Stimulated activated CD8-positive, alpha-beta memory T cell treated with anti-CD3 and anti-CD28 coated beads, Interleukin-4, amount 100 ng/mL, for 48 hours (primary cell): ENCODE measurements around the gene KCNIP3.

Experiments
- DNase-seq: peaks from one replicate; pipeline ENCODE4 v3.0.0-alpha.2; 2020

The KCNIP3 gene

DNA sequence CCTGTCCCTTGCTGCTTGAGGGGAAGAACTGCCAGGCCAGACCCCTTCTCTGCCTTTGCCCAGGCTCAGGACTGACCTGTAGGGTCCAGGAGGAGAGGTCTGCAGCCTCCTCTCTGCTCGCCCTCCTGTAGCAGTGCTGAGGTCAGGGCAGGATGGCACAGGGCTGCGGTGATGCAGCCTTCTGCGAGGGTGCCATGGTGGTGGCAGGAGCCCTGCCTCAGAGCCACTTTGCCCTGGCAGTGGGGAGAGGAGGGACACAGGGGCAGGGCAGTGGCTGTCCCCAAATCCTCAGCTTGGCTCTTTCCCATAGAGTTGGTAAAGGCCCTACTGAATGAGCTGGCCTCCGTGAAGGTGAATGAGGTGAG, 22.0 kb upstream of the KCNIP3 start:
- DNase-seq = no peak

DNA sequence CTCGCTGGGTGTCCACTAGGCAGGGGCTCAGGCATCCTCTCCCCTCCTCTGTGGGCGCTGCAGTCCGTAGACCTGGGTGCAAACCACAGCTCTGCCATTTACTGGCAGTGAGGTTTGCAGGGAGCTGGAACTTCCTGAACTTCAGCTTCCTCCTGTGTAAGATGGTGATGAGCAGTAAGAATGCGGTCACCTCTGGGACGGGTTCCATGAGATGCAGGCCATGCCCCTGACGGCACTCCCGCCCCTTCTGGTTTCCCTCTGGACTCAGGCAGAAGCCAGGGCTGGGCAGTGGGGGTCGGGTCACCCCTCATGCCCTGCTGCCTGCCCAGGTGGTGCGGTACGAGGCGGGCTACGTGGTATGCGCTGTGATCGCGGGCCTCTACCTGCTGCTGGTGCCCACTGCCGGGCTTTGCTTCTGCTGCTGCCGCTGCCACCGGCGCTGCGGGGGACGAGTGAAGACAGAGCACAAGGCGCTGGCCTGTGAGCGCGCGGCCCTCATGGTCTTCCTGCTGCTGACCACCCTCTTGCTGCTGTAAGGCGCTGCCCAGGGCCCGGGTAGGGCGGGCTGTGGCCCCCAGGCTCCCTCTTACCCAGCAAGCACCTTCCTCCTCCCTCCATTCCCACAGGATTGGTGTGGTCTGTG, 21.4 kb upstream of the KCNIP3 start:
- DNase-seq = no peak

- no peak for DNase-seq
These were observed 20.8 kb upstream of the KCNIP3 start for GRCh38 chr2:95276244-95276887.

GRCh38 chr2:95276888-95277245, 20.3 kb upstream of the KCNIP3 start:
- no peak for DNase-seq

DNA sequence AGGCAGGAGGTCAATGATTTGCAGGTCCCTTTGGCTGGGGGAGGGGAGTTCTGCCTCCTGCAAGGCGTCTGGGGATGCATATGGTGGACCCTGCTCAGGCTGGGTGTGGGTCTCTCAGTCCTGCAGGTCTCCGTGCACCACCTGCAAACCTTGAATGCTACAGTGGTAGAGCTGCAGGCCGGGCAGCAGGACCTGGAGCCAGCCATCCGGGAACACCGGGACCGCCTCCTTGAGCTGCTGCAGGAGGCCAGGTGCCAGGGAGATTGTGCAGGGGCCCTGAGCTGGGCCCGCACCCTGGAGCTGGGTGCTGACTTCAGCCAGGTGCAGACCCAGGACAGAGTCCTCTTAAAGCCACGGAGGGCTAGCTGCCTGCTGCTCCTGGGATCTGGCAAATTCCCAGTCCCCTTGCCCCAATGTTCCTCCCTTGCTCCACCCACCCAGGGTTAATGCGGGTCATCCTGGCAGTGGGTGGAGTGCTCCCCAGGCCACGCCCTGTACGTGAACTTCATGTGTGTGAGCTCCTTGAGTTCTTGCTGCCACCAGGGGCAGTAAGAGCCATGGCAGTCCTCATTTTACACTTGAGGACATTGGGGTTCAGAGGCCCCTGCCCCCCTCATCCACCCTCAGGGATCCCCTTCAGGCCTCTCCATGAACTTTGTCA, 19.8 kb upstream of the KCNIP3 start:
- DNase-seq = no peak

- no peak for DNase-seq
These were observed 19.1 kb upstream of the KCNIP3 start for GRCh38 chr2:95278051-95278471.

GRCh38 chr2:95278637-95279225, 18.4 kb upstream of the KCNIP3 start:
- no peak for DNase-seq

- no peak for DNase-seq
These were observed 17.6 kb upstream of the KCNIP3 start for GRCh38 chr2:95279435-95280035.

GRCh38 chr2:95281071-95281470, 16.1 kb upstream of the KCNIP3 start:
- DNase-seq = no peak

- no peak for DNase-seq
These were observed 15.4 kb upstream of the KCNIP3 start for GRCh38 chr2:95281786-95282185.

DNA sequence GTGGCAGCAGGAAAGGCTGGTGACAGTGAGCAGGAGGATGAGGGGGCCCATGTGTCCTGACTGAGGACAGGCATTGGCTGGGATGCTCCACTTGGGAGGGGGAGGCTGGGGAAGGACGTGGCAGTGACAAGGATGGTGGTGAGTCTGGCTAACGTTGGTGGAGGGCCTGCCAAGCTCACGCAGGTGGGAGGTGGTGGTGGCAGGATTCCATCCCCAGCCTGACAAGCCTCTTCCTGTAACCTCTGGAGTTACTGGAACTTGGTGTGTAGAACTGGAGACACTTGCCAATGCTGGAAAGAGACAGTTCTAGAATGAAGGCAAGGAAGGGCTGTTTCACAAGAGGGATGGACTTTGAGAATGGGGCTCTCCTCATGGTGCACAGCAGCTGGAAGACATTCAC, 14.7 kb upstream of the KCNIP3 start:
- no peak for DNase-seq

DNA sequence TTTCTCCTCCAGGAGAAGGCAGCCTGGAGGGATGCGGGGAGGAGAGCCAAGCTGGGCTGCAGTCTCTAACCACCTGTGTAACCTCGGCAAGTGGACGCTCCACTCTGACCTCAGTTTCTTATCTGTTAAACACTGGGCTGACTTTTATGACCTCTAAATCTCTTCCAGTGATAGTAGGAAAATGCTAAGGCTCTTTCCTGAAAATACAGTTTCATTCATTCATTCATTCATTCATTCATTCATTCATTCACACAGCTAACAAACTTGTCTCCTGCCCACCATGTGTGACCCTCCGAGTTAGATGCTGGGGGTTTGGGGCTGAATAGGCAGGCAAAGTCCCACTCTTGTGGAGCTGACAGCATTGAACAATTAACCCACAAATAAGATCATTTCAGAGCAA, 13.6 kb upstream of the KCNIP3 start:
- no peak for DNase-seq

- DNase-seq = no peak
These were observed 12.1 kb upstream of the KCNIP3 start for GRCh38 chr2:95284886-95285541.

- DNase-seq = no peak
These were observed 11.6 kb upstream of the KCNIP3 start for GRCh38 chr2:95285542-95285932.

GRCh38 chr2:95287336-95287735, 9.8 kb upstream of the KCNIP3 start:
- DNase-seq = no peak

- DNase-seq = no peak
These were observed 9.3 kb upstream of the KCNIP3 start for GRCh38 chr2:95287806-95288205.

DNA sequence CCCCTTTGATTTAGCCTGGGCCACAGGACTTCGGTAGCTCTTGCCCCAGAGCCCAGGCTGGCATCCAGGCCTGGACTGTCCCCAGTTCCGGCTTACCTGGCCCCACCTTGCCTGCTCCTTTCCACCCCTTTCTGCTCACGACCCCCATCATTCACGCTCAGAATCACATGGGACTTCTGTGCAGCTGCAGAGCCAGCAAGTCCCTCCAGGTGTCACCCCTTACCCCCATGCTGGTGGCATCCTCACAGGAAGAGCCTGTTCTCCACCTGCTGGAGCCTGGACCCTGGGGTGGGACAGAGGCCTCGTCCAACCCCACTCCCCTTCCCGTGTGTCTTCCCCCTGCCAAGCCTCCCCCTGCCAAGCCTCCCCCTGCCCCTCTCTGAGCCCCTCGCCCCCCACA, 7.9 kb upstream of the KCNIP3 start:
- no peak for DNase-seq

DNA sequence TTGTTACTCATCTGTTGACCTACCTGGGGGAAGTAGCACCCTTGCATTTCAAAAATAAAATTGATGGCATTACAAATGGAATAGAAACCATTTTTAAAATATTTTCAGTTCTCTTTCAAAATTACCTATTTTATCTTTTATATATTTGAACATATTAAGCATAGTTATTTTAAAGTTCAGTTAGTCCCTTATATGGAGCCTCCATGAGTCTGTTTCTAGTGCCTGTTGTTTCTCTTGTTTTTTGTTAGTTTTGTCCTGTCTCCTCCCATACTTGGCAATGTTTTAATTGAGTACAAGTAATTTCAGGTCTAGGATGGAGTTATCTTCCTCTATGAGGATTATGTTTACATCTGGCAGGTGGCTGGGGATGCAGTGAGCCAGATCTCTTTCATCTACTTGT, 5.9 kb upstream of the KCNIP3 start:
- no peak for DNase-seq

DNA sequence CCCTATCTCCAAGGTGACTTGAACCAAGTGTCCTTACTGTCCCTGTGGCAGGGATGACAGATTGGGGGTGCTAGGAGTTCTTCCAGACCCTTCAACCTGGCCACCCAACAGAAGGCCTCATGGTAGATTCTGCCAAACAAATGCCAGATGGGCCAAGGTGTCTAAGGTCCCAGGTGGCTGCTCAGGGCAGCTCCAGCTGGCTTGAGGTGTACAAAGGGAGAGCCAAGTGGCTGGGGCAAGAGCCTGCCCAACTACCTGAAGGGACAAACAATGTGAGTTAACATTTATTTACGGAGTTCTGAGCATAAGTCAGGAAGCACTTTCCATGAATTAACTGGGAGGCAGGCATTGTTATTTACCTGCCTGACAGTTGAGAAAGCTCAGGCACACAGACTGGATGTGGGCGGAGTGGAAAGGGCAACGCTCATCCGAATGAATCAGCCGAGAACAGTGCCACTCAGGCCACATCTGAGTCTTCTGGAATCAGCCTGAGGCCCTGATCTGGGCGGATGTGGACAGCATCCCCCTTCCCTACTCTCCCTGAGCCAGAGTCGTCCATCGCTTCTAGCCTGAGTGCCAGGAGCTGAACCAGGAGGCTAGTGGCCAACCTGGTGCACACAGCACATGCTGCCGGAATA, 4.4 kb upstream of the KCNIP3 start:
- DNase-seq = no peak

DNA sequence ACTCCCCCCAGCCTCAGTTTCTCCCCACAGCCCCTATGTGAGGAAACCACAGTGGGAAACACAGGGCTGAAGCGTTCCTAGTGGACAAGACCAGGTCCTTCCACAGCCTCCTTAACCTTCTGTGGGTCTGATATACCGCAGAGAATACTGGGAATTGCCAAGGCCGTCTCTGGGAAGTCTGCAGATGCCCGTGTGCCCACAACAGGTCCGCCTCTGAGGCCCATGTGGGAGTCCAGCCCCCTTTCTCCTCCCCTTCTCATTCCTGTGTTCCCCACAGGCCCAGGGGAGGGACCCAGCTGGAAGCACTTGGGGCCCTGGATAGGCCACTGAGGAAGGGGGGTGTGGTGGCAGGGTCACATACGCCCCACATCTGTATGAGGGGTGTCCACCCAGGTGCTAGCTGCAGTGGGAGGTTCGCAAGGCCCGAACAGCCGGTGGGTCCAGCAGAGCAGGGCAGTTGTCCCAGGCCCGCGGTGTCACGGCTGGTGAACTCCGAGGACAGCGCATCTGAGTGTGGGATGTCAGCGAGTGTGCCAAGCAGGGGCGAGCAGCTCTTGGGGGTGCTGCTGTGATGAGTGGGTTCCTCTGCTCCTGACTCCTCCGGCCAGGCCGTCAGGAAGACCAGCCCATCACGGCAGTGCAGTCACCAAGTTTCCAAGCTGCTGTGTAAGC, 2.4 kb upstream of the KCNIP3 start:
- no peak for DNase-seq

DNA sequence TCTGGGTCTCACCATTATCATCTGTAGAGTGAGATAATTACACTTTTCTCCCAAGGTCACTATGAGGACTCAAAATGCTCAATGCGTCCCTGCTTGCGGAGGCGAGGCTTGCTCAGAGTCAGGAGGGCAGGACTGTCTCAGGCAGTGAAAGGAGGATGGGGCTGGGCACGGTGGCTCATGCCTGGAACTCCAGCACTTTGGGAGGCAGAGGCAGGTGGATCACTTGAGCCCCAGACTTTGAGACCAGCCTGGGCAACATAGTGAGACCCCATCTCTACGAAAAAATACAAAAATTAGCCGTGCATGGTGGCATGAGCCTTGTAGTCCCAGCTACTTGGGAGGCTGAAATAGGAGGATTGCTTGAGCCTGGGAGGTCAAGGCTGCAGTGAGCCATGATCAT, 1.8 kb upstream of the KCNIP3 start:
- DNase-seq = no peak

- no peak for DNase-seq
These were observed 1.1 kb upstream of the KCNIP3 start for GRCh38 chr2:95296011-95296410.
